Fibroblast of skin of right biceps (primary cell): Measurements from ENCODE around the gene OR8H3.
"Not testable (repeated sequence)": the region's sequence is repeated elsewhere in the genome, so short reads cannot be mapped to it uniquely, and the experiment has no call there.

Experiments
- DNase-seq: peaks from one replicate; pipeline ENCODE4 v3.0.0-alpha.2; 2013

The OR8H3 gene

GRCh38 chr11:56122073-56122472 lies at the start of gene OR8H3:
Gene OR8H3 (plus strand): TSS chr11:56122373. CDS start chr11:56122373, 0 bp downstream.
- no peak for DNase-seq

GRCh38 chr11:56089697-56090096 lies 32.5 kb upstream of the OR8H3 start:
- DNase-seq, result no peak

- DNase-seq, result no peak
Observed at GRCh38 chr11:56093008-56093407, 29.2 kb upstream of the OR8H3 start, which contains the start of gene OR8I2. Gene OR8I2 (plus strand): TSS chr11:56093308. CDS start chr11:56093308, 0 bp downstream.

GRCh38 chr11:56103210-56103737 lies 18.9 kb upstream of the OR8H3 start, which contains the start of gene OR8H2:
Gene OR8H2 (plus strand): TSS chr11:56103687. CDS start chr11:56105043, 1,356 bp downstream.
- no peak for DNase-seq

- DNase-seq, result no peak
Observed at GRCh38 chr11:56140151-56140661, 18.0 kb downstream of the OR8H3 start, which contains the start of gene OR8J3. Gene OR8J3 (minus strand): TSS chr11:56140201. CDS start chr11:56137718, 2,483 bp downstream.

GRCh38 chr11:56143681-56144080 lies 21.5 kb downstream of the OR8H3 start:
- DNase-seq, result not testable (repeated sequence)

- no peak for DNase-seq
Observed at GRCh38 chr11:56151376-56151775, 29.2 kb downstream of the OR8H3 start.

- no peak for DNase-seq
Observed at GRCh38 chr11:56152333-56152732, 30.2 kb downstream of the OR8H3 start.

- DNase-seq, result no peak
Observed at GRCh38 chr11:56160217-56160616, 38.0 kb downstream of the OR8H3 start, which contains the start of gene OR8K5. Gene OR8K5 (minus strand): TSS chr11:56160317. CDS start chr11:56160317, 0 bp downstream.

- no peak for DNase-seq
Observed at GRCh38 chr11:56163804-56164203, 41.6 kb downstream of the OR8H3 start.

GRCh38 chr11:56172256-56172830 lies 50.2 kb downstream of the OR8H3 start:
- no peak for DNase-seq
